ENCODE results near the gene HECW1.

HECW1 gene

GRCh38 chr7:43433639-43434038 lies 321.2 kb downstream of the HECW1 start:
- H3K36me3 ChIP-seq (ENCODE audit: insufficient read depth, low read length) = no peaks in the 10 kb centered on the region
- DNase-seq (ENCODE audit: low read depth, low spot score) = no peak
- no peak overlapping the region for H3K4me3 ChIP-seq
- no peak overlapping the region for H3K27ac ChIP-seq
- H3K9me3 ChIP-seq (ENCODE audit: low read depth, low read length) = no peaks in the 10 kb centered on the region
- no peak overlapping the region for H3K9ac ChIP-seq (ENCODE audit: insufficient read length)
- TF ChIP-seq FOXP2 (optimal IDR thresholded peaks at IDR 0.05; ENCODE audit: control extremely low read depth, extremely low read length, insufficient read depth) (no peak), POLR2AphosphoS5 (IDR thresholded peaks at IDR 0.05; ENCODE audit: borderline replicate concordance, low read depth, low read length) (no peak), EZH2 (IDR thresholded peaks at IDR 0.05) (no peak)

DNA sequence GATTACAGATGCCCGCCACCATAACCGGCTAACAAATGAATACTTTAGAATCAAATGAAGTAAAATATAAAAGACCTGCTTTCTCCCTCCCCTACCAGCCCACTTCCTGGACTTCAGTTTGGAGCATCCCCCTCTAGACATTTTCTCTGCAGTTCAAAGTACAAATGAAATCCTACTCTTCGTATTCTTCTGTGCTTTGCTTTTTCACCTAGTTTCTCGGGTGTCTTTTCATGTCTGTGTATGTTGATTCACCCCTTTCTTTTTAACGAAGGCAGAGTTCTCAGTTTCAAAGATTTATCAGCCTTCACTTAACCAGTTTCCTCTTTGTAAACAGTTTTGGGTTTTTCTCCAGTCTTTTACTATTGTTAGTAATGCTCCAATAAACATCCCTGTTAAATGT lies 324.6 kb downstream of the HECW1 start:
- H3K9ac ChIP-seq (ENCODE audit: insufficient read length) = no peak overlapping the region
- H3K27ac ChIP-seq = no peak overlapping the region
- no peak overlapping the region for H3K4me3 ChIP-seq
- no peaks in the 10 kb centered on the region for H3K9me3 ChIP-seq (ENCODE audit: low read depth, low read length)
- TF ChIP-seq EZH2 (IDR thresholded peaks at IDR 0.05) = no peak
- TF ChIP-seq POLR2AphosphoS5 (IDR thresholded peaks at IDR 0.05; ENCODE audit: borderline replicate concordance, low read depth, low read length) = no peak
- TF ChIP-seq FOXP2 (optimal IDR thresholded peaks at IDR 0.05; ENCODE audit: control extremely low read depth, extremely low read length, insufficient read depth) = no peak
- no peak for DNase-seq (ENCODE audit: low read depth, low spot score)
- no peaks in the 10 kb centered on the region for H3K36me3 ChIP-seq (ENCODE audit: insufficient read depth, low read length)

DNA sequence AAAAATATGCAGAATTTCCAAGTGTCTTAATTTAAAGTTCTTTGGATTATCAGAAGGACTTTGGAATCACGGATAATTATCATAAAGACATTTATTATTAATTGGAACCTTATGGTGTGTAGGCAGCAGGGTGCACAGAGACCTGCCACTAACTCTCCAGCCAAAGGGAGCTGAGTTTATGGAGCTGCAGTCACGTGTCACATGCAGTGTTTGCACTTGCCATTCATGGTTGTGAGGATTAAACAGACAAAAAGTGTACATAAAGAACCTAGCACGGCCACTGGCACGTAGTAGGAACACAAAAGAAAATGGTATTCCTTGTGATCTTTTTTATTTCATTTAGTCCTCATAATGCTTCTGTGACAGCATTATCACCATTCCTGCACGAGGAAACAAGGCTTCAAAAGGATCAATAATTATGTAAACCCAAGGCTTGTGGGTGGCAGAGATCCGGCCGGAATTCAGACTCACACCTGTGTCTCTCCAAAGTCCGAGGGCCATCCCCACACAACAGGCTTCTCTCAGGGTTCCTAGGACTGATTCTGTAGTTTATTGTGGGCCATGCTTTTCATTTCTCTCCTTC lies 326.5 kb downstream of the HECW1 start:
- no peak overlapping the region for H3K4me3 ChIP-seq
- H3K9ac ChIP-seq (ENCODE audit: insufficient read length) = no peak overlapping the region
- DNase-seq (ENCODE audit: low read depth, low spot score) = no peak
- H3K27ac ChIP-seq = no peak overlapping the region
- no peaks in the 10 kb centered on the region for H3K9me3 ChIP-seq (ENCODE audit: low read depth, low read length)
- no peaks in the 10 kb centered on the region for H3K36me3 ChIP-seq (ENCODE audit: insufficient read depth, low read length)
- TF ChIP-seq EZH2 (IDR thresholded peaks at IDR 0.05) = no peak
- TF ChIP-seq POLR2AphosphoS5 (IDR thresholded peaks at IDR 0.05; ENCODE audit: borderline replicate concordance, low read depth, low read length) = no peak
- TF ChIP-seq FOXP2 (optimal IDR thresholded peaks at IDR 0.05; ENCODE audit: control extremely low read depth, extremely low read length, insufficient read depth) = no peak

- no peak overlapping the region for H3K27ac ChIP-seq
- peak; percentile 8 for DNase-seq (ENCODE audit: low read depth, low spot score)
- no peak overlapping the region for H3K4me3 ChIP-seq
- no peak overlapping the region for H3K9ac ChIP-seq (ENCODE audit: insufficient read length)
- no peaks in the 10 kb centered on the region for H3K36me3 ChIP-seq (ENCODE audit: insufficient read depth, low read length)
- no peaks in the 10 kb centered on the region for H3K9me3 ChIP-seq (ENCODE audit: low read depth, low read length)
- TF ChIP-seq FOXP2 (optimal IDR thresholded peaks at IDR 0.05; ENCODE audit: control extremely low read depth, extremely low read length, insufficient read depth) = no peak
- TF ChIP-seq POLR2AphosphoS5 (IDR thresholded peaks at IDR 0.05; ENCODE audit: borderline replicate concordance, low read depth, low read length) = no peak
- TF ChIP-seq EZH2 (IDR thresholded peaks at IDR 0.05) = no peak
Measured at GRCh38 chr7:43439631-43440401, 327.4 kb downstream of the HECW1 start.

DNA sequence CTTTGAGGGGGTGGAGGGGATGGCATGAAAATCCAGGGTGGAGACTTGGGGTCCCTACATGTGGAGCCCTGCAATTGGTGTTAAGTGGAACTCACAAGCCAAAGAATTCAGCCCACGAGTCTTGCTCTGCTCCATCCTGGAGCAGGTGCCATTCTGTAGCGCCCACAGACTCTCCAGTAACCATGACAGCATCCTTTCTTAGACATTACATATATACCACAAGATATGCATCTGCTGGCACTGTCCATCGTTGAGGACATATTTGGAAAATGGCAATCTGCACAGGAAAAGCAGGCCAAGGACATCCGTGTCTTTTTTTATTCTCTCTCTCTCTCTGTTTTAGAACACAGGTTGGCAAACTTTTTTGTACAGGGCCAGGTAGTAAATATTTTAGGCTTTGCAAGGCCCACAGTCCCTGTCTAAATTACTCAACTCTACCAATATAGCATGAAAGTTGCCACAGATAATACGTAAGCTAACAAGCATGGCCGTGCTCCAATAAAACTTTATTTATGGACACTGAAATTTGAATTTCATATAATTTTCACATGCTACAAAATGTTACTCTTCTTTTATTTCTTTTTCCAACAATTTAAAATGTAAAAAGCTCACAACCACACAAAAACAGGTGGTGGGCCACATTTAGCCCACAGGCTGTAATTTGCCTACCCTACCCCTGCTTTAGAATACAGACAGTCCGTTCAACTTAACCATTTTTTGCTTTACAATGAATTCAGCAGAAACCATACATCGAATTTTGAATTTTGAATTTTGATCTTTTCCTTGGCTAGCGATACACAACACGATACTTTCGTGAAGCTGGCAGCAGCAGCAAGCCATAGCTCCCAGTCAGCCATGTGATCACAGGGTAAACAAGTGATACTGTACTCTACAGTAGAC lies 329.0 kb downstream of the HECW1 start:
- no peak overlapping the region for H3K4me3 ChIP-seq
- no peak overlapping the region for H3K27ac ChIP-seq
- H3K9ac ChIP-seq (ENCODE audit: insufficient read length) = no peak overlapping the region
- no peak for DNase-seq (ENCODE audit: low read depth, low spot score)
- TF ChIP-seq FOXP2 (optimal IDR thresholded peaks at IDR 0.05; ENCODE audit: control extremely low read depth, extremely low read length, insufficient read depth) = no peak
- TF ChIP-seq EZH2 (IDR thresholded peaks at IDR 0.05) = no peak
- no peak for TF ChIP-seq POLR2AphosphoS5 (IDR thresholded peaks at IDR 0.05; ENCODE audit: borderline replicate concordance, low read depth, low read length)
- H3K9me3 ChIP-seq (ENCODE audit: low read depth, low read length) = no peaks in the 10 kb centered on the region
- no peaks in the 10 kb centered on the region for H3K36me3 ChIP-seq (ENCODE audit: insufficient read depth, low read length)

GRCh38 chr7:43443381-43443780 lies 330.9 kb downstream of the HECW1 start:
- Histone ChIP-seq H3K9me3 (ENCODE audit: low read depth, low read length) (no peaks in the 10 kb centered on the region), H3K4me3 (no peak overlapping the region), H3K27ac (no peak overlapping the region), H3K36me3 (ENCODE audit: insufficient read depth, low read length) (no peaks in the 10 kb centered on the region), H3K9ac (ENCODE audit: insufficient read length) (no peak overlapping the region)
- DNase-seq (ENCODE audit: low read depth, low spot score) = no peak
- TF ChIP-seq POLR2AphosphoS5 (IDR thresholded peaks at IDR 0.05; ENCODE audit: borderline replicate concordance, low read depth, low read length) = no peak
- TF ChIP-seq EZH2 (IDR thresholded peaks at IDR 0.05) = no peak
- TF ChIP-seq FOXP2 (optimal IDR thresholded peaks at IDR 0.05; ENCODE audit: control extremely low read depth, extremely low read length, insufficient read depth) = no peak

- Histone ChIP-seq H3K27ac (no peak overlapping the region), H3K9me3 (ENCODE audit: low read depth, low read length) (no peaks in the 10 kb centered on the region), H3K36me3 (ENCODE audit: insufficient read depth, low read length) (no peaks in the 10 kb centered on the region), H3K4me3 (no peak overlapping the region), H3K9ac (ENCODE audit: insufficient read length) (no peak overlapping the region)
- TF ChIP-seq EZH2 (IDR thresholded peaks at IDR 0.05) (no peak), FOXP2 (optimal IDR thresholded peaks at IDR 0.05; ENCODE audit: control extremely low read depth, extremely low read length, insufficient read depth) (no peak), POLR2AphosphoS5 (IDR thresholded peaks at IDR 0.05; ENCODE audit: borderline replicate concordance, low read depth, low read length) (no peak)
- no peak for DNase-seq (ENCODE audit: low read depth, low spot score)
Measured at GRCh38 chr7:43444711-43445578, 332.5 kb downstream of the HECW1 start.

All from SK-N-MC (cell line).